H7 (cell line): ENCODE data around the gene PCSK6. TPM values are rescaled to one million over a fixed set of nuclear protein-coding genes. Genes with fewer than 3 reads are reported as not detected.
"Not testable (repeated sequence)": the region's sequence is repeated elsewhere in the genome, so short reads cannot be mapped to it uniquely, and the experiment has no call there.

Experiments used
- DNase-seq: peaks from one replicate; pipeline ENCODE4 v3.0.0; 2012
- H3K27me3 ChIP-seq: 2 replicates; pipeline ENCODE4 v1.6.0; 2011; ENCODE audit warnings: mild to moderate bottlenecking, low read length; ENCODE audit not compliant: control insufficient read depth, insufficient read depth
- H3K36me3 ChIP-seq: replicated peaks from 2 replicates; pipeline ENCODE4 v1.5.1; 2011; ENCODE audit warnings: low read length; ENCODE audit not compliant: control insufficient read depth, insufficient read depth
- H3K4me3 ChIP-seq: 2 replicates; pipeline ENCODE4 v1.5.1; 2011; ENCODE audit warnings: low read depth, mild to moderate bottlenecking, control low read depth, low read length, moderate library complexity; ENCODE audit not compliant: insufficient read depth
- total RNA-seq: library from RNA; depleted of rRNA; stranded (reverse); fragments of >200 nt; shearing (Covaris generic); gene quantifications from 2 replicates; pipeline ENCODE4 v1.2.3, GENCODE V29; 2014

Gene PCSK6
- total RNA-seq, 1 experiment from 2014 or later: 3.9 TPM

DNA sequence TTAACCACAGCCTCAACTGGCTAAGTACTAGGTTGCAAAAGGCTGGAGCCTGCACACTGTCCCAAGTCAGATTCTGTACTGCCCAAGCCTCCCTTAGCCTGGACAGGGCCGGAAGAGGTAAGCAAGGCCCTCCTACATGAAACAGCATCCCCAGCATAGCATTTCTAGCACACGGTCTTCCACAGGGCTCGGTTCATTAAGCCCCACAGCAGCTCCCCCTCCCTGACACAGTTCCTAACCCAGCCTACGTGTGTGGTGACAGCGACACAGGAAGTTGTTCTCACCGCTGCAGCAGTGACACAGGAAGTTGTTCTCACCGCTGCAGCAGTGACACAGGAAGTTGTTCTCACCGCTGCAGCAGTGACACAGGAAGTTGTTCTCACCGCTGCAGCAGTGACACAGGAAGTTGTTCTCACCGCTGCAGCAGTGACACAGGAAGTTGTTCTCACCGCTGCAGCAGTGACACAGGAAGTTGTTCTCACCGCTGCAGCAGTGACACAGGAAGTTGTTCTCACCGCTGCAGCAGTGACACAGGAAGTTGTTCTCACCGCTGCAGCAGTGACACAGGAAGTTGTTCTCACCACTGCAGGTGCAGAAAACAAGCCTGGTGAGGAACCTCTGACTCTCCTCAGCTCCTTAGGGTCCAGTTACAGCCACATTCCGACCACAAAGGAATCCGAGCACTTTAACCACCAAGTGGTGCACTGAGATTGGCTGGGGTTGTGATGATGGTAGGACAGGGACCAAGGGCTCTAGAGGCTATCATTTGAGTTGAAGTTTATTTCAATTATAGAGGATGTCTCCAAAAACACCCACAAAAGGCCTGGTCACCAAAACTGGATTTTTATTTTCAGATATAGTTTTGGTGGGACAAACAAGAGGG is 155.4 kb downstream of the PCSK6 start:
- not testable (repeated sequence) for H3K27me3 ChIP-seq, H3K36me3 ChIP-seq, DNase-seq, H3K4me3 ChIP-seq

GRCh38 chr15:101332061-101332467 is 157.4 kb downstream of the PCSK6 start:
- no peaks in the 10 kb centered on the region for H3K36me3 ChIP-seq
- H3K4me3 ChIP-seq: no peak overlapping the region
- H3K27me3 ChIP-seq: peaks cover 3% of the 10 kb centered on the region
- no peak for DNase-seq

DNA sequence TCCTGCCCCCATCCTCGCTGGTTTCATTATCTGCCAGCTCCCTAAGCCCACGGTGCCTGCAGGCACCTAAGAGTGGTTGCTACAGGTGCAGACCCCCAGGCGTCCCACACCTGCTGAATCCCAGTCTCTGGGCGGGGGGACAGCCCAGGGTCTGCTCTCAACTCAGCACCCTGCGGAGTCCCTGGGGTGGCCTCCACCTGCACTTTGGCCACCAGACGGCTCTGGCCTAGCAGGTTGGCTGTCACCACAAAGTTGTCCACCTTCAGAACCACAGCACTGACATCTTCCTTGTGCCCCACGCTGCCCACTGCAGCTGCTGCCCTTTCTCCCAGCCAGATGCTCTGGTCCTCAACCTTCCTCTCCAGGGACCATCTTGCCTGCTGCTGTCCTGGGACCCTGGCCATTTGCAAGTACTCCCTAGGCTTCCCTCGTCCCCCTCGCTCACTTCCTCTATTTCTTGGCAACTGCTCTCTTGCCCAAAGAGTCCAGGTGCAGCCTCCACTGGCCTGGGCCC is 159.6 kb downstream of the PCSK6 start:
- H3K36me3 ChIP-seq: no peaks in the 10 kb centered on the region
- peaks cover 3% of the 10 kb centered on the region for H3K27me3 ChIP-seq
- no peak for DNase-seq
- H3K4me3 ChIP-seq: no peak overlapping the region

DNA sequence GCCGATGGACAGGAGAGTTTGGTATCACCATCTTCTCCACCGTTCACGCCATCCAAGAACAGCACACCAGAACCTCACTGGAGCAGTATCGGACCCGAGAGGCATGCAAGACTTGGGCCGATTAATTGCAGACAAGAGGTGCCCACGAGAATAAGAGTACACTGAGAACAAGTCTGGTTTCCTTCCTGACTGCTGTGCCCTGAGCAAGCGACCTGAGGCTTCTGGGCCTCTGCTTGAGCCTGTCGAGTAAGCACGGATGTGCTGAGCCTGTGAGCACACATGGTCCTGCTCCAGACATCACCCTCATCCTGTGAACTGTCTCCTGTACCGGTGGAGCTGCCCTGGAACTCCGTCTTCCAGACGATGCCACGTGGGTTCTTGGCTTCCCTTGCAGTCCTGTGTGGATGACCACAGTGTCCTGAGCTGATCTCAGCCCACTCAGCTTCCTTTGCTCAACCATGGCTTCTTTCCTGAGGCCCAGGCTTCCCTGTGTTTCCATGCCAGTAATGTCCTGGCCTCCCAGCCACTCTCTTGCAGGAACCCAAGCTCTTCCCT is 160.1 kb downstream of the PCSK6 start:
- no peaks in the 10 kb centered on the region for H3K36me3 ChIP-seq
- DNase-seq: no peak
- H3K27me3 ChIP-seq: peaks cover 3% of the 10 kb centered on the region
- no peak overlapping the region for H3K4me3 ChIP-seq

- Histone ChIP-seq H3K4me3 (no peak overlapping the region), H3K36me3 (no peaks in the 10 kb centered on the region), H3K27me3 (peaks cover 3% of the 10 kb centered on the region)
- DNase-seq: peak; percentile 19
Observed at GRCh38 chr15:101328001-101328400, 161.5 kb downstream of the PCSK6 start.

- Histone ChIP-seq H3K27me3 (peaks cover 3% of the 10 kb centered on the region), H3K36me3 (no peaks in the 10 kb centered on the region), H3K4me3 (no peak overlapping the region)
- DNase-seq: no peak
Observed at GRCh38 chr15:101327147-101327740, 162.3 kb downstream of the PCSK6 start.

DNA sequence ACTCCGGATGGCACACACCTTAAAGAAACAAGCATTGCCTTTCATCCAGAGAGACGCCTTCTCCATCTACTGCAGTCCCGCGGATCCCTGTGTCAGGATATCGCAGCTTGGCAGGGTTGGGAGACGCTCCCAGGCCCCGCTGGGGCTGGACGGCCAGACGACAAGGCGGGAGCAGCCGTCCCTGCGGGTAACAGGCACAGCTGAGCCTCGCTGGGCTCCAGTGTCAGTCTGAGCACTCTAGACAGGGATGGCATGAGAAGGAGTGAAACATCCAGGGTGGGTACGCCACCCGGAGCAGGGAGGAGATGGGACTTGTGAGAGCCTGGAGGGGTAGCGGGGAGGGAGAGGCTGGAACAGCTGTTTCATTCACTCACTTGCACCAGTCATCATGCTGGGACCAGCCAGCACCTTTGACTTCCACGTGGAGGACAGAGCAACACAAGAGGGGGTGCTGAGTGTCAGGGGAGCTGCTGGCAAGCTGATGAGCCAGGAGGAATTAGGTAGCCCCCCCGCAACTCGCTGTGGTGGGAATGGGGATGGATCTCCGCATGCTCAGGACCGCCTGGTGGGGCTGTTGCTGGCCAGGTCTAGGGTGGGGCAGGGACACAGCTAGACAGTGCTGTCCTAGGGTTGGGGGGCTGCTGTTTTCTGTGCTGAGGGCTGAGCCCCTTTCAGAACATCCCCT is 162.9 kb downstream of the PCSK6 start:
- H3K36me3 ChIP-seq: no peaks in the 10 kb centered on the region
- peak; percentile 47 for DNase-seq
- H3K27me3 ChIP-seq: peaks cover under 1% of the 10 kb centered on the region
- H3K4me3 ChIP-seq: no peak overlapping the region

GRCh38 chr15:101326026-101326315 is 163.5 kb downstream of the PCSK6 start:
- DNase-seq: no peak
- Histone ChIP-seq H3K4me3 (no peak overlapping the region), H3K27me3 (no peaks in the 10 kb centered on the region; the same call in 1 of the 2 replicates), H3K36me3 (no peaks in the 10 kb centered on the region)

- H3K36me3 ChIP-seq: no peaks in the 10 kb centered on the region
- no peak overlapping the region for H3K4me3 ChIP-seq
- H3K27me3 ChIP-seq: no peaks in the 10 kb centered on the region; the same call in 1 of the 2 replicates
- DNase-seq: no peak
Observed at GRCh38 chr15:101325263-101326025, 164.1 kb downstream of the PCSK6 start.

DNA sequence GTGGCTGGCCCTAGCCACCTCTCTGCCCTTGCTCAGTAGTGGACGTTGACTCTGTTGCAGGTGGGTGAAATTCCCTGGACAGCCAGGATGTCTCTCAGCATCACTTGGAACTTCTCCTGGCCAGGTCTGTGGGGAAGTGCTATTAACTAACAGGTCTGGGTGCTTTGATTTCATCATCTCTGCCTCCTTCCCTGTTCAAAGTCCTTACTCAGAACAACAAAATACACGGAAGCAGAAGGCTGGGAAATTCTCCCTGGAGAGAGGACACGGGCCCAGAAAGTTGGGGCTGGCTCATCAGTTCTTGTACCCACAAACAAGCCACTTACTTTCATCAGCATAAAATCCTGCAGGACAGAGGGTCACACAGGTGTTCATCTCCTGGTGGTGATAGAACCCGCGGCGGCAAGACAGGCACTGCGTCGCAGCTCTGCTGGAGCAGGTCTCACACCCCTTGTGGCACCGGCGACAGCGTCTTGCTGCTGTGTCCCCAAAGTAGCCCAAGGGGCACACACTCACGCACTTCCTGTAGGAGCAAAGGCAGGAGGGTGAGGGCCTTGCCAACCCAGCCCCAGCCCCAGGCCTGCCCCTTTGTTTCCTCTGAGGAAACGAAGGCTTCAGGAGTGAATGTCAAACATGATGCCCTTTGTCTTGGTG is 164.9 kb downstream of the PCSK6 start:
- no peak for DNase-seq
- Histone ChIP-seq H3K4me3 (no peak overlapping the region), H3K27me3 (no peaks in the 10 kb centered on the region), H3K36me3 (no peaks in the 10 kb centered on the region)

- no peaks in the 10 kb centered on the region for H3K27me3 ChIP-seq
- DNase-seq: no peak
- no peaks in the 10 kb centered on the region for H3K36me3 ChIP-seq
- H3K4me3 ChIP-seq: no peak overlapping the region
Observed at GRCh38 chr15:101323793-101324523, 165.5 kb downstream of the PCSK6 start.

DNA sequence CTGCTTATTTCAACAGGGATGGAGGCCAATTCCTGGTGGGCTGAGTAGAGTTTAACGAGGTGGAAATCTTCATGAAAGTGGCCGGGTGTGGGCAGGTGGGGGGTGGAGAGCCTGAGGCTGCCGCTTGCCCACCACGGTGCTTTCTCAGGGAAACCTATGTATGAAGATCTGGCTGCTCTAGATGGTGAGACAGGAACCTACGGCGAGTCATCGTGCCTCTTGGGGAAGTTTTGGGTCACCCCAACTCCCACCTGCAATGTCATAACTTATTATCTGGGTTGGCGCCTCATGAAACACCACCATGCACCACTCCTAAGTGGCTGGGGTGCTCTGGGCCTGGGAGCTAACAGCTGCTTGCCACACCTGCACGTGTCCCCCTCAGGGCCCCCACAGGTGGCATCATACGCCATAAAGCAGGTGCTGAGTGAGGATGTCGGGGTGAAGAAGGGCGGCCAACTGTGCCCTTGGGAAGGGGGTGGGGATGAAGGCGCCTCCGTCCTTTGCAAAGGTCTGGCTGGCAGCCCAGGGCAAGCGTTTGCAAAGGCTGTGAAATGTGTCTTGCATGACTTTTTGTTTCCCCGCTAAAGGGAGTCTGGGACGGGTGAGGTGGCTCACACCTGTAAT is 166.5 kb downstream of the PCSK6 start:
- H3K36me3 ChIP-seq: no peaks in the 10 kb centered on the region
- H3K4me3 ChIP-seq: no peak overlapping the region
- no peaks in the 10 kb centered on the region for H3K27me3 ChIP-seq
- DNase-seq: no peak
